GM21515 (cell line): Measurements from ENCODE around the gene CACNB2.
"Not testable (repeated sequence)": the region's sequence is repeated elsewhere in the genome, so short reads cannot be mapped to it uniquely, and the experiment has no call there.

Experiments
- ATAC-seq: cut with Tn5 transposase; IDR thresholded peaks from one replicate; pipeline ENCODE4 v1.9.1; 2021; ENCODE audit not compliant: unreplicated experiment

The CACNB2 gene

GRCh38 chr10:18144928-18145327 is 4.7 kb downstream of the CACNB2 start:
- ATAC-seq: no peak

- no peak for ATAC-seq
Observed at GRCh38 chr10:18145652-18146051, 5.4 kb downstream of the CACNB2 start.

- ATAC-seq: no peak
Observed at GRCh38 chr10:18149196-18149800, 9.1 kb downstream of the CACNB2 start.

- no peak for ATAC-seq
Observed at GRCh38 chr10:18151356-18151890, 11.2 kb downstream of the CACNB2 start.

- ATAC-seq: not testable (repeated sequence)
Observed at GRCh38 chr10:18153381-18153780, 13.2 kb downstream of the CACNB2 start.

- no peak for ATAC-seq
Observed at GRCh38 chr10:18155321-18155720, 15.1 kb downstream of the CACNB2 start.

- not testable (repeated sequence) for ATAC-seq
Observed at GRCh38 chr10:18156797-18157196, 16.6 kb downstream of the CACNB2 start.

- no peak for ATAC-seq
Observed at GRCh38 chr10:18157881-18158280, 17.7 kb downstream of the CACNB2 start.

GRCh38 chr10:18158773-18159265 is 18.6 kb downstream of the CACNB2 start:
- ATAC-seq: no peak

GRCh38 chr10:18159557-18159956 is 19.3 kb downstream of the CACNB2 start:
- ATAC-seq: no peak

- ATAC-seq: no peak
Observed at GRCh38 chr10:18162021-18162627, 21.9 kb downstream of the CACNB2 start.

GRCh38 chr10:18164093-18164492 is 23.9 kb downstream of the CACNB2 start:
- no peak for ATAC-seq

- no peak for ATAC-seq
Observed at GRCh38 chr10:18164748-18165361, 24.6 kb downstream of the CACNB2 start.

GRCh38 chr10:18178854-18179483 is 38.7 kb downstream of the CACNB2 start:
- no peak for ATAC-seq

- no peak for ATAC-seq
Observed at GRCh38 chr10:18179891-18180290, 39.7 kb downstream of the CACNB2 start.

GRCh38 chr10:18181382-18181781 is 41.2 kb downstream of the CACNB2 start:
- not testable (repeated sequence) for ATAC-seq

GRCh38 chr10:18185621-18186020 is 45.4 kb downstream of the CACNB2 start:
- ATAC-seq: no peak

- ATAC-seq: no peak
Observed at GRCh38 chr10:18190840-18191239, 50.6 kb downstream of the CACNB2 start.

GRCh38 chr10:18194634-18195033 is 54.4 kb downstream of the CACNB2 start:
- no peak for ATAC-seq

- ATAC-seq: no peak
Observed at GRCh38 chr10:18195060-18195799, 55.0 kb downstream of the CACNB2 start.
